GM08714 (cell line): Measurements from ENCODE around the gene WNT5A.

Experiments
- H3K4me3 ChIP-seq: fragments of 200-500 bp; sonication (Bioruptor generic); 2 replicates; pipeline ENCODE4 v1.5.1; 2014; ENCODE audit warnings: mild to moderate bottlenecking, low read length, inconsistent platforms
- ZNF274 ChIP-seq: IDR thresholded peaks from 2 replicates; pipeline ENCODE4 v1.6.1; 2012; ENCODE audit warnings: mild to moderate bottlenecking, low read depth, low read length

The WNT5A gene

GRCh38 chr3:55434789-55435188 is 52.3 kb downstream of the WNT5A start:
- TF ChIP-seq ZNF274, result no peak
- H3K4me3 ChIP-seq, result no peak overlapping the region

- H3K4me3 ChIP-seq, result no peak overlapping the region
- TF ChIP-seq ZNF274, result no peak
Measured at GRCh38 chr3:55431041-55431440, 56.1 kb downstream of the WNT5A start.

GRCh38 chr3:55427739-55428138 is 59.4 kb downstream of the WNT5A start:
- no peak for TF ChIP-seq ZNF274
- H3K4me3 ChIP-seq, result no peak overlapping the region

GRCh38 chr3:55426486-55426885 is 60.6 kb downstream of the WNT5A start:
- H3K4me3 ChIP-seq, result no peak overlapping the region
- TF ChIP-seq ZNF274, result no peak

GRCh38 chr3:55423782-55424181 is 63.3 kb downstream of the WNT5A start:
- no peak for TF ChIP-seq ZNF274
- no peak overlapping the region for H3K4me3 ChIP-seq

GRCh38 chr3:55417211-55417610 is 69.9 kb downstream of the WNT5A start:
- TF ChIP-seq ZNF274, result no peak
- H3K4me3 ChIP-seq, result no peak overlapping the region

- H3K4me3 ChIP-seq, result no peak overlapping the region
- no peak for TF ChIP-seq ZNF274
Measured at GRCh38 chr3:55416331-55416821, 70.7 kb downstream of the WNT5A start.
